ENCODE measurements around the gene GPR141. TPM values are rescaled to one million over a fixed set of nuclear protein-coding genes. Genes with fewer than 3 reads are reported as not detected.

GPR141 gene
- total RNA-seq (not detected in 2 replicates), polyA plus RNA-seq (not detected in 2 replicates), polyA minus RNA-seq (not detected in 2 replicates)
- total RNA-seq (2013), result 0.79 TPM

GRCh38 chr7:37683246-37684120, at the start of gene GPR141:
GPR141 (plus strand) TSS chr7:37683766; CDS start chr7:37740394, 56,628 bp downstream.
- H3K27ac ChIP-seq (ENCODE audit: low read length in 2 of 2), result no peak within 1 kb of the TSS
- no peaks in the 10 kb centered on the region for H3K36me3 ChIP-seq (replicated peaks in 1 of 2; ENCODE audit: control extremely low read depth in 1 of 2, control insufficient read depth in 1 of 2, extremely low read depth in 1 of 2, insufficient read depth in 2 of 2, low read length in 1 of 2)
- H3K79me2 ChIP-seq (ENCODE audit: control insufficient read depth, insufficient read depth, low read length), result no peaks in the 10 kb centered on the region
- ChIA-PET CTCF (interaction anchor here (0.6 to 0.8 kb wide), 2 partner anchors 16 to 25 kb away, joined by 4 to 9 read pairs; no protein-coding TSS in a partner anchor), POLR2A (no interaction called here)
- Mint-ChIP-seq H3K27me3 (peaks cover 52% of the 10 kb centered on the region), H3K4me1 (peaks cover 33% of the 10 kb centered on the region), H3K27ac (no peak within 1 kb of the TSS), H3K4me3 (peak within 1 kb of the TSS; percentile 38), H3K9me3 (ENCODE audit: insufficient read depth) (no peaks in the 10 kb centered on the region)
- intact Hi-C loops (cut with micrococcal nuclease), result no loop called here
- H4K20me1 ChIP-seq (ENCODE audit: control insufficient read depth, insufficient read depth, low read length, poor library complexity, severe bottlenecking), result no peaks in the 10 kb centered on the region
- H3K4me1 ChIP-seq (ENCODE audit: control insufficient read depth in 2 of 2, insufficient read depth in 2 of 2, low read length in 2 of 2), result peaks cover 26 to 41% of the 10 kb centered on the region in 2 donors
- peak within 1 kb of the TSS in 2 of 5 experiments; percentile 13 to 77 for H3K4me3 ChIP-seq (ENCODE audit: control extremely low read depth in 1 of 5, extremely low read depth in 1 of 5, insufficient read depth in 1 of 5, low read depth in 2 of 5, low read length in 4 of 5)
- no peaks in the 10 kb centered on the region for H3K9me3 ChIP-seq (ENCODE audit: control extremely low read depth in 1 of 3, control insufficient read depth in 2 of 3, insufficient read depth in 1 of 3, low read length in 2 of 3)
- peak within 1 kb of the TSS; percentile 48 for H3K4me2 ChIP-seq (replicated peaks; ENCODE audit: low read depth, low read length, poor library complexity, severe bottlenecking)
- H3K27me3 ChIP-seq (replicated peaks in 1 of 4; ENCODE audit: control extremely low read depth in 1 of 4, control insufficient read depth in 3 of 4, insufficient read depth in 4 of 4, low read length in 3 of 4), result peaks cover 2 to 54% (median 36%) of the 10 kb centered on the region in 4 experiments
- no peak within 1 kb of the TSS for H3K9ac ChIP-seq (ENCODE audit: low read length)
- DNase-seq (peak; percentile 68), ATAC-seq (ENCODE audit: low read depth) (peak; percentile 74)
- no CpG with 5 or more reads among the region's 2 CpGs for WGBS (ENCODE audit: insufficient coverage)
- no peak for TF ChIP-seq EZH2 (IDR thresholded peaks at IDR 0.05; ENCODE audit: borderline replicate concordance, insufficient read depth, low read depth, low read length, poor library complexity, severe bottlenecking)
- TF ChIP-seq, protein P1, sequence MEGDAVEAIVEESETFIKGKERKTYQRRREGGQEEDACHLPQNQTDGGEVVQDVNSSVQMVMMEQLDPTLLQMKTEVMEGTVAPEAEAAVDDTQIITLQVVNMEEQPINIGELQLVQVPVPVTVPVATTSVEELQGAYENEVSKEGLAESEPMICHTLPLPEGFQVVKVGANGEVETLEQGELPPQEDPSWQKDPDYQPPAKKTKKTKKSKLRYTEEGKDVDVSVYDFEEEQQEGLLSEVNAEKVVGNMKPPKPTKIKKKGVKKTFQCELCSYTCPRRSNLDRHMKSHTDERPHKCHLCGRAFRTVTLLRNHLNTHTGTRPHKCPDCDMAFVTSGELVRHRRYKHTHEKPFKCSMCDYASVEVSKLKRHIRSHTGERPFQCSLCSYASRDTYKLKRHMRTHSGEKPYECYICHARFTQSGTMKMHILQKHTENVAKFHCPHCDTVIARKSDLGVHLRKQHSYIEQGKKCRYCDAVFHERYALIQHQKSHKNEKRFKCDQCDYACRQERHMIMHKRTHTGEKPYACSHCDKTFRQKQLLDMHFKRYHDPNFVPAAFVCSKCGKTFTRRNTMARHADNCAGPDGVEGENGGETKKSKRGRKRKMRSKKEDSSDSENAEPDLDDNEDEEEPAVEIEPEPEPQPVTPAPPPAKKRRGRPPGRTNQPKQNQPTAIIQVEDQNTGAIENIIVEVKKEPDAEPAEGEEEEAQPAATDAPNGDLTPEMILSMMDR (IDR thresholded peaks at IDR 0.05), result no peak
- no peak within 1 kb of the TSS for H2AFZ ChIP-seq (ENCODE audit: insufficient read depth, low read depth, low read length, poor library complexity, severe bottlenecking)

GRCh38 chr7:37635346-37635745, 48.2 kb upstream of the GPR141 start:
- Histone ChIP-seq H3K36me3 (replicated peaks in 1 of 2; ENCODE audit: control extremely low read depth in 1 of 2, control insufficient read depth in 1 of 2, extremely low read depth in 1 of 2, insufficient read depth in 2 of 2, low read length in 1 of 2) (no peaks in the 10 kb centered on the region), H3K27ac (ENCODE audit: low read length in 2 of 2) (no peak overlapping the region), H2AFZ (ENCODE audit: insufficient read depth, low read depth, low read length, poor library complexity, severe bottlenecking) (no peak overlapping the region), H3K4me1 (ENCODE audit: control insufficient read depth in 2 of 2, insufficient read depth in 2 of 2, low read length in 2 of 2) (no peaks in the 10 kb centered on the region), H3K4me2 (replicated peaks; ENCODE audit: low read depth, low read length, poor library complexity, severe bottlenecking) (no peak overlapping the region), H3K79me2 (ENCODE audit: control insufficient read depth, insufficient read depth, low read length) (no peaks in the 10 kb centered on the region), H3K9me3 (ENCODE audit: control extremely low read depth in 1 of 3, control insufficient read depth in 2 of 3, insufficient read depth in 1 of 3, low read length in 2 of 3) (peaks cover 0 to 16% (median 7%) of the 10 kb centered on the region in 3 donors), H4K20me1 (ENCODE audit: control insufficient read depth, insufficient read depth, low read length, poor library complexity, severe bottlenecking) (no peaks in the 10 kb centered on the region), H3K4me3 (ENCODE audit: control extremely low read depth in 1 of 5, extremely low read depth in 1 of 5, insufficient read depth in 1 of 5, low read depth in 2 of 5, low read length in 4 of 5) (no peak overlapping the region), H3K9ac (ENCODE audit: low read length) (no peak overlapping the region), H3K27me3 (replicated peaks in 1 of 4; ENCODE audit: control extremely low read depth in 1 of 4, control insufficient read depth in 3 of 4, insufficient read depth in 4 of 4, low read length in 3 of 4) (peaks cover 0 to 14% (median 9%) of the 10 kb centered on the region in 4 experiments)
- intact Hi-C loops (cut with micrococcal nuclease), result no loop called here
- Mint-ChIP-seq H3K27ac (no peak overlapping the region), H3K4me3 (no peak overlapping the region), H3K4me1 (no peaks in the 10 kb centered on the region), H3K9me3 (ENCODE audit: insufficient read depth) (peaks cover 17% of the 10 kb centered on the region), H3K27me3 (peaks cover 47% of the 10 kb centered on the region)
- TF ChIP-seq, protein P1 (IDR thresholded peaks at IDR 0.05), result no peak
- TF ChIP-seq EZH2 (IDR thresholded peaks at IDR 0.05; ENCODE audit: borderline replicate concordance, insufficient read depth, low read depth, low read length, poor library complexity, severe bottlenecking), result no peak
- CTCF ChIA-PET, result no interaction called here
- POLR2A ChIA-PET, result no interaction called here
- DNase-seq (no peak), ATAC-seq (ENCODE audit: low read depth) (no peak)

All from B cell (primary cell).